Fibroblast of skin of right biceps (primary cell): ENCODE results near the gene MAGOH.

ENCODE experiments used
- DNase-seq: peaks from one replicate; pipeline ENCODE4 v3.0.0-alpha.2; 2013

Gene MAGOH

GRCh38 chr1:53183095-53183990, 55.0 kb downstream of the MAGOH start:
- DNase-seq = no peak

- DNase-seq = no peak
These were observed 55.6 kb downstream of the MAGOH start for GRCh38 chr1:53182716-53183094.

- DNase-seq = peak; percentile 80
These were observed 56.2 kb downstream of the MAGOH start for GRCh38 chr1:53182111-53182593.

- DNase-seq = no peak
These were observed 57.4 kb downstream of the MAGOH start for GRCh38 chr1:53180951-53181350.

GRCh38 chr1:53180226-53180625, 58.1 kb downstream of the MAGOH start:
- DNase-seq = peak; percentile 71
